ENCODE results near the gene PNCK.

DNA sequence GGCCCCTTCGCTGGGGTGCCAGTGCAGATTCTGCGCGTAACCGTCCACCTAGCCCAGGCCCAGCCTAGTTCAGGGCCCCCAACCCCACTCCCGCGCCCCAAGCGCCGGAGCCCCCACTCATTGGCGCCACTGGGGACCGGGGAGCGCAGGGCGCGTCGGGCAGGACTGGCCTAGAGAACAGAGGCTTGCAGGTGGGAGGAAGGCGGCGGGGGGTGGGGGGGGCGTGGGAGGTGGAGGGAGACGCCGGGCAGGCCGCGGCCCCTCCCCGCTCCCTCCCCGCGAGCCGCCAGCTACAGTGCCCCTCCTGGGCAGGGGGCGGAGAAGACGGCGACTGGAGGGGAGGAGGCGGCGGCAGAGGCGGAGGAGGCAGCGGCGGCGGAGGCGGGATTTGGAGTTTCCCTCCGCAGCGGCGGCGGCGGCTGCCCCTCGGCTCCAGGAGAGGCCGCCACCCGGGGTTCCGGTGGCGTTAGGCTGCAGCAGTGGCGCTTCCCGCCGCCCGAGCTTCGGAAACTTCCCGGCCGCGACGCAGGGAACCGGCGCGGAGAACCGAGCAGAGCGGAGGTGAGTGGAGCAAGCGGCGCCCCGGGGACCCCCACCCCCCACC lies 31.5 kb downstream of the PNCK start:
- TF ChIP-seq, protein P1, sequence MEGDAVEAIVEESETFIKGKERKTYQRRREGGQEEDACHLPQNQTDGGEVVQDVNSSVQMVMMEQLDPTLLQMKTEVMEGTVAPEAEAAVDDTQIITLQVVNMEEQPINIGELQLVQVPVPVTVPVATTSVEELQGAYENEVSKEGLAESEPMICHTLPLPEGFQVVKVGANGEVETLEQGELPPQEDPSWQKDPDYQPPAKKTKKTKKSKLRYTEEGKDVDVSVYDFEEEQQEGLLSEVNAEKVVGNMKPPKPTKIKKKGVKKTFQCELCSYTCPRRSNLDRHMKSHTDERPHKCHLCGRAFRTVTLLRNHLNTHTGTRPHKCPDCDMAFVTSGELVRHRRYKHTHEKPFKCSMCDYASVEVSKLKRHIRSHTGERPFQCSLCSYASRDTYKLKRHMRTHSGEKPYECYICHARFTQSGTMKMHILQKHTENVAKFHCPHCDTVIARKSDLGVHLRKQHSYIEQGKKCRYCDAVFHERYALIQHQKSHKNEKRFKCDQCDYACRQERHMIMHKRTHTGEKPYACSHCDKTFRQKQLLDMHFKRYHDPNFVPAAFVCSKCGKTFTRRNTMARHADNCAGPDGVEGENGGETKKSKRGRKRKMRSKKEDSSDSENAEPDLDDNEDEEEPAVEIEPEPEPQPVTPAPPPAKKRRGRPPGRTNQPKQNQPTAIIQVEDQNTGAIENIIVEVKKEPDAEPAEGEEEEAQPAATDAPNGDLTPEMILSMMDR (IDR thresholded peaks at IDR 0.05): no peak
- TF ChIP-seq POLR2A (IDR thresholded peaks at IDR 0.05): no peak
- TF ChIP-seq POLR2AphosphoS5 (IDR thresholded peaks at IDR 0.05): no peak

Data from breast epithelium (tissue), 3 donors.